ENCODE results near the gene PLSCR4. TPM values are rescaled to one million over a fixed set of nuclear protein-coding genes. Genes with fewer than 3 reads are reported as not detected.

Gene PLSCR4
- total RNA-seq, 2 experiments from 2014 or later, result not detected

DNA sequence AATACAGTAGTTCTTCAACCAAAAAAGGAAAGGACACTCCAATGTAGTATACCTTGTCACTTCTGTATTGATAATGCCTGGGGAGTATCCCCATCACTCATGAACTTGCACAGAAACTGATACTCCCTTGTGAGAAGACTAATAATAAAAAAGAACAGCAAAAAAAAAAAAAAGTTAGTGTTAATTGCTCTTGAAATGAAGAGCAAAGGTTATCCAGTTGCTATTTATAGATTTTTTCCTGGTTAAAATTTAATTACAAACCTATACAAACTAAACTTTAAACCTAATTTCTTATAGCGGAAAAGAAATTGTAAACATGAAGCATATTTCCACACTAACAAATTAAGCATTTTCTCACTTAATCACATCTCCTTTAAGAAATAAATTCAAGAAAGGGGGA is 96.6 kb downstream of the PLSCR4 start:
- CTCF ChIA-PET, result no interaction called here

GRCh38 chr3:146153429-146153828 is 97.5 kb downstream of the PLSCR4 start:
- ChIA-PET CTCF (no interaction called here), POLR2A (no interaction called here)
- Histone ChIP-seq H3K9me3 (ENCODE audit: control insufficient read depth in 1 of 2, insufficient read depth in 1 of 2, low read length in 2 of 2) (no peaks in the 10 kb centered on the region), H3K27ac (ENCODE audit: low read depth in 1 of 2, low read length in 2 of 2) (no peak overlapping the region), H3K36me3 (ENCODE audit: insufficient read depth, low read length) (no peaks in the 10 kb centered on the region), H3K4me3 (ENCODE audit: low read length) (no peak overlapping the region), H3K27me3 (ENCODE audit: control insufficient read depth in 1 of 2, insufficient read depth in 2 of 2, low read length in 2 of 2) (peaks cover 3 to 6% of the 10 kb centered on the region in 2 experiments), H3K4me1 (ENCODE audit: insufficient read depth, low read length) (no peaks in the 10 kb centered on the region)
- no peaks in the 10 kb centered on the region for H3K9me3 Mint-ChIP-seq
- ATAC-seq (ENCODE audit: poor library complexity) (no peak), DNase-seq (no peak)
- H3K36me3 Mint-ChIP-seq (ENCODE audit: low read depth), result no peaks in the 10 kb centered on the region
- TF ChIP-seq, protein P1, sequence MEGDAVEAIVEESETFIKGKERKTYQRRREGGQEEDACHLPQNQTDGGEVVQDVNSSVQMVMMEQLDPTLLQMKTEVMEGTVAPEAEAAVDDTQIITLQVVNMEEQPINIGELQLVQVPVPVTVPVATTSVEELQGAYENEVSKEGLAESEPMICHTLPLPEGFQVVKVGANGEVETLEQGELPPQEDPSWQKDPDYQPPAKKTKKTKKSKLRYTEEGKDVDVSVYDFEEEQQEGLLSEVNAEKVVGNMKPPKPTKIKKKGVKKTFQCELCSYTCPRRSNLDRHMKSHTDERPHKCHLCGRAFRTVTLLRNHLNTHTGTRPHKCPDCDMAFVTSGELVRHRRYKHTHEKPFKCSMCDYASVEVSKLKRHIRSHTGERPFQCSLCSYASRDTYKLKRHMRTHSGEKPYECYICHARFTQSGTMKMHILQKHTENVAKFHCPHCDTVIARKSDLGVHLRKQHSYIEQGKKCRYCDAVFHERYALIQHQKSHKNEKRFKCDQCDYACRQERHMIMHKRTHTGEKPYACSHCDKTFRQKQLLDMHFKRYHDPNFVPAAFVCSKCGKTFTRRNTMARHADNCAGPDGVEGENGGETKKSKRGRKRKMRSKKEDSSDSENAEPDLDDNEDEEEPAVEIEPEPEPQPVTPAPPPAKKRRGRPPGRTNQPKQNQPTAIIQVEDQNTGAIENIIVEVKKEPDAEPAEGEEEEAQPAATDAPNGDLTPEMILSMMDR (IDR thresholded peaks at IDR 0.05), result no peak
- intact Hi-C loops (cut with DNase I, micrococcal nuclease), result no loop called here
- no peaks in the 10 kb centered on the region for H3K4me1 Mint-ChIP-seq (ENCODE audit: low read depth)
- H3K27ac Mint-ChIP-seq, result no peak overlapping the region
- H3K27me3 Mint-ChIP-seq, result peaks cover 24% of the 10 kb centered on the region
- no peak overlapping the region for H3K4me3 Mint-ChIP-seq

More for the DNA sequence above, 96.6 kb downstream of the PLSCR4 start:
- DNase-seq (no peak), ATAC-seq (ENCODE audit: poor library complexity) (no peak)
- Histone ChIP-seq H3K27ac (ENCODE audit: low read depth in 1 of 2, low read length in 2 of 2) (no peak overlapping the region), H3K4me1 (ENCODE audit: insufficient read depth, low read length) (no peaks in the 10 kb centered on the region), H3K36me3 (ENCODE audit: insufficient read depth, low read length) (no peaks in the 10 kb centered on the region), H3K4me3 (ENCODE audit: low read length) (no peak overlapping the region), H3K27me3 (ENCODE audit: control insufficient read depth in 1 of 2, insufficient read depth in 2 of 2, low read length in 2 of 2) (peaks cover 3 to 13% of the 10 kb centered on the region in 2 experiments), H3K9me3 (ENCODE audit: control insufficient read depth in 1 of 2, insufficient read depth in 1 of 2, low read length in 2 of 2) (no peaks in the 10 kb centered on the region)
- Mint-ChIP-seq H3K27me3 (peaks cover 33% of the 10 kb centered on the region), H3K4me1 (ENCODE audit: low read depth) (no peaks in the 10 kb centered on the region), H3K9me3 (no peaks in the 10 kb centered on the region), H3K4me3 (no peak overlapping the region), H3K27ac (no peak overlapping the region), H3K36me3 (ENCODE audit: low read depth) (no peaks in the 10 kb centered on the region)
- intact Hi-C loops (cut with DNase I, micrococcal nuclease), result no loop called here
- POLR2A ChIA-PET, result no interaction called here
- TF ChIP-seq, protein P1 (IDR thresholded peaks at IDR 0.05), result no peak

- TF ChIP-seq, protein P1 (IDR thresholded peaks at IDR 0.05), result no peak
- Mint-ChIP-seq H3K27ac (no peak overlapping the region), H3K36me3 (ENCODE audit: low read depth) (no peaks in the 10 kb centered on the region), H3K27me3 (peaks cover 18% of the 10 kb centered on the region), H3K9me3 (no peaks in the 10 kb centered on the region), H3K4me1 (ENCODE audit: low read depth) (no peaks in the 10 kb centered on the region), H3K4me3 (no peak overlapping the region)
- Histone ChIP-seq H3K27ac (ENCODE audit: low read depth in 1 of 2, low read length in 2 of 2) (no peak overlapping the region), H3K4me1 (ENCODE audit: insufficient read depth, low read length) (no peaks in the 10 kb centered on the region), H3K9me3 (ENCODE audit: control insufficient read depth in 1 of 2, insufficient read depth in 1 of 2, low read length in 2 of 2) (no peaks in the 10 kb centered on the region), H3K4me3 (ENCODE audit: low read length) (no peak overlapping the region), H3K36me3 (ENCODE audit: insufficient read depth, low read length) (no peaks in the 10 kb centered on the region), H3K27me3 (ENCODE audit: control insufficient read depth in 1 of 2, insufficient read depth in 2 of 2, low read length in 2 of 2) (peaks cover under 1 to 3% of the 10 kb centered on the region in 2 experiments)
- ChIA-PET CTCF (no interaction called here), POLR2A (no interaction called here)
- intact Hi-C loops (cut with DNase I, micrococcal nuclease), result no loop called here
- ATAC-seq (ENCODE audit: poor library complexity) (no peak), DNase-seq (no peak)
Observed at GRCh38 chr3:146152834-146153233, 98.1 kb downstream of the PLSCR4 start.

All from CD4-positive, alpha-beta T cell (primary cell).